Fibroblast of skin of left quadriceps (primary cell): ENCODE measurements around the gene SPDL1.
A peak's percentile ranks its signal among the peaks of the same experiment; 100 is the strongest.

Experiments used
- DNase-seq, 2 experiments: peaks; one replicate each; pipeline ENCODE4 v3.0.0-alpha.2; 2013; ENCODE audit warnings: low read depth in 2 of 2

Gene SPDL1, protein sequence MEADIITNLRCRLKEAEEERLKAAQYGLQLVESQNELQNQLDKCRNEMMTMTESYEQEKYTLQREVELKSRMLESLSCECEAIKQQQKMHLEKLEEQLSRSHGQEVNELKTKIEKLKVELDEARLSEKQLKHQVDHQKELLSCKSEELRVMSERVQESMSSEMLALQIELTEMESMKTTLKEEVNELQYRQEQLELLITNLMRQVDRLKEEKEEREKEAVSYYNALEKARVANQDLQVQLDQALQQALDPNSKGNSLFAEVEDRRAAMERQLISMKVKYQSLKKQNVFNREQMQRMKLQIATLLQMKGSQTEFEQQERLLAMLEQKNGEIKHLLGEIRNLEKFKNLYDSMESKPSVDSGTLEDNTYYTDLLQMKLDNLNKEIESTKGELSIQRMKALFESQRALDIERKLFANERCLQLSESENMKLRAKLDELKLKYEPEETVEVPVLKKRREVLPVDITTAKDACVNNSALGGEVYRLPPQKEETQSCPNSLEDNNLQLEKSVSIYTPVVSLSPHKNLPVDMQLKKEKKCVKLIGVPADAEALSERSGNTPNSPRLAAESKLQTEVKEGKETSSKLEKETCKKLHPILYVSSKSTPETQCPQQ

DNA sequence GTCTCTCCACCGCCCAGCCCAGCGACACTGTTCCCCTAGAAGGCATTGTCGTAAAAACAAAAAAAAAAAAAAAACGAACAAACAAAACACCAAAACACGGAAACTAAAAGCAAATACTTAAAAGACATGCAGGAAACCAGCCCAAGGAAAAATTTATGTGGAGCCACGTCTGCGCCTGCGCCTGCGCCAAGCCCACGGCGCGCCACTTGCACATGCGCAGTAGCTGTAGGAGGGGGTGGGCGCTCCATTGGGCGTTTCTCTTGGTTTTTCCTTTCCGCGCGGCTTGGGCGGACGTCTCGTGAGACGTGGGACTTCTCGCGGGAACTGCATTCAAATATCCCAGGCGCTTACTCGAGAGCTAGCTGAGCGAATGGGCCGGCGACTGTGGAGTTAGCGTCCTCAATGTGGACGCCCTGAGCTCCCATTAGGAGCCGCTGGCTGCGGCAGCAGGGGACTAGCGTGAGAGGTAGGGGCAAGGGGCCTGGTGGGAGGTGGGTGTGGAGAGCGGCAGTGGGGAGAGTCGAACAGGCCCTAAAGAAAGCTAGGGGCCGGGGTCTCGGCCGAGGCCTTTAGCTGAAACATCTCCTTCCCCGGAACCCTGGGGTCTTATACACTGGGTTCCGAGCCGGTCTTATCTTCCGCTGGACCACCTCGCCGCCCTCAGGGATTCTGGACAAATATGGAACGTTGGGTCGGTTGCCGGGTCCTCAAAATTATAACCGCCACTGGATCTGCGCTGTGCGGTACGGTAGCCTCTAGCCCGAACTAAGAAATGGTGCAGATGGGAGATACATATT is at the start of gene SPDL1:
TSS of gene SPDL1 (plus strand) at position 350 of the 797 bp plus-strand sequence. CDS start 4,644 bp downstream, outside the sequence.
- DNase-seq: peak; percentile 93 to 95

DNA sequence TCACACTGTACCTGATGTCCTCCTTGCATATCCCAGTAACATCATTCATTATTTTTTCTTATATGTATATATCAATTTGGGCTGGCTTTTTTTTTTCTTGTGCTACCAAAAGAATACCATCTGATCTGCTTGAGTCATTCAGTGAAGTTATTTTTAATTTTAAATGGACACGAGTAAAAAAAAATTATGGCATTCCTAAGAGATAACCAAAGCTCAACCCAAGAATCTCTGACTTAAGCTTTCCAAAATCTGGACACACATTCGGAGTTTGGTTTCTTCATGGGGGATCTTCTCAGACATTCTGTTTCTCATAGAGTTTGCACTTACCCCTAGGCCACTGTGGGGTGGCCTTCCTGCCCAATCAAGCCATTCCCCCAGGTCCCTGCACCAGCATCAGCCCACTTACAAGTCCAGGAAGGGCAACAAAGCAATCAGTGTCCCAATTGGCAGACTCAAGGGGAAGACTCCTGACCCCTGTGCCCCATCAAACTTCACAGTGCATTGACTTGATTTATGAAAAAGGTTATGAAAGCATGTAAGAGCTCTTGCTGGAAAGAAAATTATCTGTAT is 49.2 kb upstream of the SPDL1 start:
- no peak for DNase-seq

GRCh38 chr5:169534939-169535338 is 48.6 kb upstream of the SPDL1 start:
- no peak for DNase-seq

- DNase-seq: no peak
These were observed 44.6 kb upstream of the SPDL1 start for GRCh38 chr5:169538944-169539343.

GRCh38 chr5:169542811-169543210 is 40.8 kb upstream of the SPDL1 start:
- DNase-seq: no peak

- no peak for DNase-seq
These were observed 39.2 kb upstream of the SPDL1 start for GRCh38 chr5:169544264-169544950.

DNA sequence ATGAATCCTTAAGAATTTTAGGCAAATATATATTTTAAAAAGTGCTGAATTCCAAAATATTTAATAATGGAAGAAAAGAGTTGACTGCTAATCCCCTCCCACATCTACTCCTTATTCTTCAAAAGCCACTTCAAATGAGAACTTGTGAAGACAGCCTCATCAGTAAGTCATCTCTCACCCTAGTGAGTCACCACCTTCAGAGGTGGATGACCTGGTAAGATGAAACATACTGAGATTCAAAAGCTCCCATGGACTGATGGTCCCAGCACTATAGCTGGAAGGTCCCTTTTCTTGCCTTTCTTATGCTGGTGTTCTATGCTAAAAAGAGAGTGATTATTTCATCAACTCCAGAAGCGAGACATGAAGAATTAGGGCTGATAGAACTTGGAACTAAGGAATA is 37.8 kb upstream of the SPDL1 start:
- no peak for DNase-seq

DNA sequence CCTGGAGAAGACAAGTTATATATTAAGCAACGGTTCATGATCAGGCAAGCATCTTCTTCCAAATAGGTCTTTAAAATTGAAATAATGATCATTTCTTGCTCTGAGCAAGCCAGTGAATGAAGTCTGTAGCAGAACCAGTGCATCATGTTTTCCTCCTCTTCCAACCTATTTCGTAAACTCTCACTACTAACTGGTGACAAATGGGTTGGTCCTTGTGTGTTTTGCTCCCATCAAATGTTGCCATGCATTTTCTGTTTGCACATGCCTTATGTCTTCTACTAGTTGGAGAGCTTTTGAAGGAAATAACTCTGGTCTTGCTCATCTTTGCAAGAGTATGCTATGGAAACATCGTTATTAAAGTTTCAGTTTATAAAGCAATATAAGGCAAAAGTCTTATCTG is 37.2 kb upstream of the SPDL1 start:
- no peak for DNase-seq

DNA sequence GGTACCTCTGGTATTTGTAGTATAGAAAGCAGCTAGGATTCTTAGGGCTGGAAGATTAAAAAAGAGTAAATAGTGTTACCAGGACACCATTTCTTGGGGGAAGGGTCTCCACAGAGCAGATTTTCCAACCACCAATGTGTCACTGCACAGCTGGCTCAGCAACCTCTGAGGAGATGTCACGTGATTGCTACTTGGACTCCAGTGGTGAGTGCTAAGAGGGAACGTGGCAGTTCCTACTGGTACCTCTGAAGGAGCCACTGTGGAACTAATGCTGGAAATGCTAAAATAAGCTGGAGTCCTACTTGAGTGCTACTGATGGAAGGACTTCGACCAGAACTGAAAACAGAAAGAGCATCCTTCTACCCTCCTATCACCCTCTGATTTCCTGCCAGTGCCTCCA is 36.1 kb upstream of the SPDL1 start:
- no peak for DNase-seq

DNA sequence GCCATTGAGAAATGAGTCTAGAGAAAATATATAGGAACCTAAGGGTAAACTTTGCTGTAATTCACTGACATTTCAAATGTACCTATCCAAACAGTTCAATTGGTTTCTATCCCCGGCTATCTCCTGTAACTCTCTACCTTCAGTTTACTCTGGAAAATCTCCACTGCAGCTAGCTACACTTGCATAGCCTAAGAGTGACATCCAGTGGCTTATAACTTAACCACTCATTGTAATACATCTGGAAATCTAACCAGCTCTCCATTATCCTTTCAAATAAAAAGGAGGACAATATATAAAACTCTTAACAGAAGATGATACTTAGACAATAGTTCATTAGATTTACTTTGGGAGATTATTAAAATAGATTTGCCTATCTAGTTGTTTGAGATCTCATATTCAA is 35.3 kb upstream of the SPDL1 start:
- DNase-seq: peak in 1 of 2 experiments; percentile 31

DNA sequence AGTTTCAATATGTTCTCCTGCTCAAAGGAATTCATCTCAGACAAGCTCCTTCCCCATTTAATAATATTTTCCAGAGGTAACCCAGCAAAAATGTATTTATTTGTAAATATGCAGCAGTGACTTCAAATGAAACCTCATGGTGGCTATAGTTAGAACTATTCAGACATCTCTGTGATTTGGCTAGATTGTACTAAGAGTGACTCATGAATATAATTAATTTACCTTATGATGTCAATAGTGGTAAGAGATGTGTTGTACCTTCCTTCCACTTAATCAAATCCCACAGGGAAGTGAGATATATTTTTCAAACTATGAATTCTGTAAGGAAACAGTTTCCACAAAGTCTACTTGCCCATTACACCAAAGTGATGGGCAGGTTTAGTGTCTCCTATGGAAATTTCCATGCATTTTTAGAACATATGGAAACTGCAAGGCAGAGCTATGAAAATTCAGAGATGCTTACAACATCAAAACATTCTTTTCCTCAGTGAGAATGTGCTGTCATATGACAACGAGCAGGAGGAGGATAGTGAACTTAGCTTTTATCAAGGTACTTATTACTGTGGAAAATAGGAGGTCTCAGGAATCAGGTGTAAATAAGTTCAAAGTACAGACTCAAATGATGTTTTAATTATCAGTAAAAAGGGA is 34.0 kb upstream of the SPDL1 start:
- DNase-seq: no peak

DNA sequence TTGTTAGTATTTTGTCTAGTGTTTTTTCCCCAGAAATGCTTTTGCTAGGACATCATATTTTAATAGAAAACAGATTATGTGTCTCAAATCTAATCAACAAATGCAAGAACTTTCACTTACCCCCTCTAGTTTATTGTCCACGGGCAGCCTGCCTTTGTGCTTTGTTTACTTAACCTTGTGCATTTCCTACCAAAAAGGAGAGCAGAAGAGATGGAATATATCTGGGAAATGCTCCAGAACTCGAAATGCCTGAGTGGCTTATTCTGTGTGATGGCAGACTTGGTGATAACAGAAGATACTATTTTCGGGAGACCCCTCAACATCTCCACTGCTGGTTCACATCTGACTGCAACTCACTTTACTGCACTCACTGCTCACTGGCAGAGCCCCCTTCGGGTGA is 33.3 kb upstream of the SPDL1 start:
- no peak for DNase-seq

GRCh38 chr5:169551146-169551545 is 32.4 kb upstream of the SPDL1 start:
- no peak for DNase-seq

- no peak for DNase-seq
These were observed 31.9 kb upstream of the SPDL1 start for GRCh38 chr5:169551696-169552095.

GRCh38 chr5:169554251-169554650 is 29.3 kb upstream of the SPDL1 start:
- no peak for DNase-seq

DNA sequence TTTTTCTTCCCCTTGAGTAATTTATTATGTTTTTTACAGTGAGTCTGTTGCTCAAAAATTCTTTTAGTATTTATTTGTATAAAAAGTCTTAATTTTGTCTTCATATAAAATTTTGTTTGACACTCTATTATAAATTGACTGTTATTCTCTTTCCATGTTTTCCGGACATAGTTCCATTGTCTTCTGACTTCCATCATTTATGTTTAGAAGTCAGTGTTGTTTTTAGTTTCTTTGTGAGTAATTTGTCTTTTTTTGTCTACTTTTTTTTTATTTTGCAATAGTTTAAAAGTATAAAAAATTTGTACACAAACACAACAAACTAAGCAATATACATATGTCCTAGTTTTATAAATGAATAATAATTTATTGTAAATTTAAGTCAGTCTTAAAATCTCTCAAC is 25.7 kb upstream of the SPDL1 start:
- DNase-seq: no peak

DNA sequence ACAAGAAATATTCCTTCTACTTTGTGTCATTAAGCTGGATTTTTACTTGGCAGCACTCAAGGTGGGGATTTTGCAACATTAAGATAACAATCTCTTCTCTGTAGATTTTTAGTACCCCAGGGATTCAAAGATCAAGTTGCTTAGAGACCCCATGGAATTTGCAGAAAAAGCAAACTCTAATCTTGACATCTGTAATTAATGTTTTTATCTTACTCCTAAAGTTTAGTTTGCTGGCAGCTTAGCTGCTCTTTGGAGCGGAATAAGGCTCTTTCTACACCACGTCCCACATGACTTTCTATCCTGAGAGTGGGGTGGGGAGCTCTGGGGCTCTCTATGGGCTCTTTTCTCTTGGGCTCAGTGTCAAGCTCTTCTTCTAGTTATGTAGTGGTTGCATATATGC is 21.7 kb upstream of the SPDL1 start:
- peak; percentile 46 to 48 for DNase-seq

- no peak for DNase-seq
These were observed 20.2 kb upstream of the SPDL1 start for GRCh38 chr5:169563369-169563768.

DNA sequence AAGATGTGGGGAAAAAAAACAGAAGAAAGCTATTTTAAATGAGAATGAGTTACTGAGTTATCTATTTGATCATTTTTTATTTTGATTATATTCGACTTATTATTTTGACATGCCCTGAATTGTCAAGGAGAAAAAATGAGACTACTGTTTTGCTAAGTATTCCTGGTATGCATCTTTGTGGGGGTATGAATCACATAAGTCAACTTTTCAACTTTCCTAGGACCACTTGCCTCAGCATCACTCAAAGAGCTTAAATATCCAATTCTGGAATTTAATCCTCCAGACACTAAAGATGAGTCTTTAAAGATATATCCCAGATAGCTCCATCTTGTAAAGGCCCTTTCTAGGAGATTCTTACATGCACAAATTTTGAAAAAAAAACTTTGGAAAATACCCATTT is 17.4 kb upstream of the SPDL1 start:
- DNase-seq: no peak

DNA sequence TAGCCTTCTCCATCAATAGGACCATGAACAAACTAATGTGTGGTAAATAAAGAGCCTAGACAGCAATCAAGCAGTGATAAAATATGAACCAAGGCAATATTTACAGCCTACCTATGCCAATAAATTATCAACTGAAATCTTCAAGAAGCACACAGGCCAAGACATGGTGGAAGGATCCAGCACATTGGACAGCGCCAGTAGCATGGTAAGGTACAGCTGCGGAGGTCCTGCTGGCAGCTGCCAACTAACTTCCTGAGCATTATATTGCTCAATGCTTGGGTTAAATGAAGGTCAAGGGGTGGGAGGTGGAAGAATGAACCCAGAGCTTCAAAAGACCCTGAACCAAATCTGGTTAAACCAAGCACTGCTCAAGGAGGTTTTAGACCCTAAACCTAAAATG is 16.5 kb upstream of the SPDL1 start:
- DNase-seq: no peak

DNA sequence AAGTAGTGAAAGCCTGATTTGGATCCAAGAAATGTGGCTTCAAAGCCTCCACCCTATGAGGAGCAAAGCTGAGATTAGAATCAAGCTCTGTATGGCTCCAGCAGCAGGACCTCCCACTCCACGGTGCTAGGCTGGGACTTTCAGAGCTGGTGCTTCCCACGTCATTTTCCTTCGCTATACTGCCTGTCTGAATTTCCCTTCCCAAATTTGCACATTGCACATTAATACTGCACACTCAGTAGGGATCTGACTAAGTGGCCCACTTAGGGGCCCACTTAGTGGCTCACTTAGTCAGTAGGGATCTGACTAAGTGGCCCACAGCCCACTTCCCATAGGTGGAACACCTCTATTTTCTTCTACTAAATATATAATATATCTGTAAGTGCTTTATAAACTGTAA is 14.1 kb upstream of the SPDL1 start:
- no peak for DNase-seq
